Left lung (tissue), 10 donors: ENCODE data around the gene TTF2. TPM values are rescaled to one million over a fixed set of nuclear protein-coding genes. Genes with fewer than 3 reads are reported as not detected.

Experiments
- ATAC-seq: fragments of 200-7000 bp; cut with Tn5 transposase; one replicate; pipeline ENCODE4 v1.9.1; 2020; ENCODE audit warnings: moderate library complexity
- DNase-seq, 4 donors: peaks; one replicate each; pipeline ENCODE4 v3.0.0-alpha.2; 2013 to 2020
- H3K27ac ChIP-seq, 2 donors: fragments of 200-600 bp; sonication (generic) in 1 of 2; one replicate each; pipeline versions ENCODE4 v1.5.0 to v1.8.0; 2020 to 2021
- H3K27me3 ChIP-seq, 2 donors: fragments of 200-600 bp; sonication (generic) in 1 of 2; one replicate each; pipeline versions ENCODE4 v1.5.0 to v1.8.0; 2020 to 2021
- H3K36me3 ChIP-seq, 2 donors: fragments of 200-600 bp; sonication (generic) in 1 of 2; one replicate each; pipeline versions ENCODE4 v1.5.0 to v1.8.0; 2020 to 2021
- H3K4me1 ChIP-seq, 2 donors: fragments of 200-600 bp; one replicate each; pipeline ENCODE4 v1.8.0; 2021
- H3K4me3 ChIP-seq, 2 donors: fragments of 200-600 bp; sonication (generic) in 1 of 2; one replicate each; pipeline versions ENCODE4 v1.5.0 to v1.8.0; 2020 to 2021; ENCODE audit warnings: mild to moderate bottlenecking in 1 of 2
- H3K9me3 ChIP-seq, 2 donors: fragments of 200-600 bp; sonication (generic) in 1 of 2; one replicate each; pipeline versions ENCODE4 v1.5.0 to v1.8.0; 2020 to 2021
- intact Hi-C, 2 donors: fragments of 100-400 bp; cut with DNase I; formaldehyde crosslinking; loops; one replicate each; pipeline versions ENCODE4 v1.11.2 to v1.14.2; 2022
- polyA plus RNA-seq, 6 donors: library from polyadenylated mRNA; unstranded; fragments of 120-200 nt; gene quantifications; one replicate each; pipeline ENCODE4 v1.2.1, GENCODE V29; 2013; ENCODE audit not compliant: insufficient read length in 6 of 6
- total RNA-seq, 2 donors: library from RNA; stranded (reverse); fragmentation: NEBNext Ultra II Directional; extraction: Animal tissue kit (Norgen Biotek cat#: 25700); gene quantifications; one replicate each; pipeline ENCODE4 v1.2.1, GENCODE V29; 2021
- TF ChIP-seq, protein P1 (sequence below), 2 donors: fragments of 200-600 bp; sonication (generic) in 1 of 2; IDR thresholded peaks; one replicate each; pipeline versions ENCODE4 v1.5.0 to v1.8.0; 2021; ENCODE audit warnings: antibody characterized with exemption in 2 of 2
- donor health status: DM: no; HTN: yes; CAD: no.
- donor health status: DM: no; HTN: no; CAD: no.

TTF2 gene
- total and polyA plus RNA-seq, 8 donors = 21.0 to 30.7 (median 25.1) TPM

DNA sequence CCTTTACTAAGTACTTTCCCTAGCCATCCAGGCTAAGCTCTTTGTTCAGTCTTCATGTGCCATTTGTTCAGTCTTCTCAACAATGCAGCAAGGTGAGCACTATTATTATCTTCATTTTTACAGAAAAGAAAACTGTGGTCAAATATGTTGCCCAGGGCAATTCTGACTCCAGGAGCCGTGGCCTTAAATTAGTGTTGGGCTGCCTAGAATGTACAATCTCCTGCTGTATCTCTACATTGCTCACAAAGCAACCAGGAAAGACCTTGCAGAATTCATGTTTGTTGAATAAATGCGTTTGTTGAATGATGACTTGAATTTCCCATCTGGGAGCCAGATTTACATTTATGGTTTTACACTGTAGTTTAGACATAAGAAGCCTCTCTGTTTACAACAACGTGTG lies 44.4 kb upstream of the TTF2 start:
- no peaks in the 10 kb centered on the region for H3K4me1 ChIP-seq
- H3K9me3 ChIP-seq = no peaks in the 10 kb centered on the region
- H3K27me3 ChIP-seq = no peaks in the 10 kb centered on the region
- no peaks in the 10 kb centered on the region for H3K36me3 ChIP-seq
- intact Hi-C loops = no loop called here
- H3K4me3 ChIP-seq = no peak overlapping the region
- no peak for DNase-seq
- TF ChIP-seq, protein P1, sequence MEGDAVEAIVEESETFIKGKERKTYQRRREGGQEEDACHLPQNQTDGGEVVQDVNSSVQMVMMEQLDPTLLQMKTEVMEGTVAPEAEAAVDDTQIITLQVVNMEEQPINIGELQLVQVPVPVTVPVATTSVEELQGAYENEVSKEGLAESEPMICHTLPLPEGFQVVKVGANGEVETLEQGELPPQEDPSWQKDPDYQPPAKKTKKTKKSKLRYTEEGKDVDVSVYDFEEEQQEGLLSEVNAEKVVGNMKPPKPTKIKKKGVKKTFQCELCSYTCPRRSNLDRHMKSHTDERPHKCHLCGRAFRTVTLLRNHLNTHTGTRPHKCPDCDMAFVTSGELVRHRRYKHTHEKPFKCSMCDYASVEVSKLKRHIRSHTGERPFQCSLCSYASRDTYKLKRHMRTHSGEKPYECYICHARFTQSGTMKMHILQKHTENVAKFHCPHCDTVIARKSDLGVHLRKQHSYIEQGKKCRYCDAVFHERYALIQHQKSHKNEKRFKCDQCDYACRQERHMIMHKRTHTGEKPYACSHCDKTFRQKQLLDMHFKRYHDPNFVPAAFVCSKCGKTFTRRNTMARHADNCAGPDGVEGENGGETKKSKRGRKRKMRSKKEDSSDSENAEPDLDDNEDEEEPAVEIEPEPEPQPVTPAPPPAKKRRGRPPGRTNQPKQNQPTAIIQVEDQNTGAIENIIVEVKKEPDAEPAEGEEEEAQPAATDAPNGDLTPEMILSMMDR (IDR thresholded peaks at IDR 0.05) = no peak
- H3K27ac ChIP-seq = no peak overlapping the region
- no peak for ATAC-seq

DNA sequence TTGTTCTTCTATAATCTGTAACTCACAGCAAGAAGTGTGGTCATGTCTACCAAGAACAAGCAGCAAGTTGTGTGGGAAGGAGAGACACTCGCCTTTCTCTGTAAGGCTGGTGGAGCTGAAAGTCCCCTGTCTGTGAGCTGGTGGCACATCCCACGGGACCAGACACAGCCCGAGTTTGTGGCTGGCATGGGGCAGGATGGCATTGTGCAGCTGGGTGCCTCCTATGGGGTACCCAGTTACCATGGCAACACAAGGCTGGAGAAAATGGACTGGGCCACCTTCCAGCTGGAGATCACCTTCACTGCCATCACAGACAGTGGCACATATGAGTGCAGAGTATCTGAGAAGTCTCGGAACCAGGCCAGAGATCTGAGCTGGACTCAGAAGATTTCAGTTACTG lies 43.1 kb upstream of the TTF2 start:
- no peak overlapping the region for H3K27ac ChIP-seq
- TF ChIP-seq, protein P1 (IDR thresholded peaks at IDR 0.05) = no peak
- ATAC-seq = no peak

DNA sequence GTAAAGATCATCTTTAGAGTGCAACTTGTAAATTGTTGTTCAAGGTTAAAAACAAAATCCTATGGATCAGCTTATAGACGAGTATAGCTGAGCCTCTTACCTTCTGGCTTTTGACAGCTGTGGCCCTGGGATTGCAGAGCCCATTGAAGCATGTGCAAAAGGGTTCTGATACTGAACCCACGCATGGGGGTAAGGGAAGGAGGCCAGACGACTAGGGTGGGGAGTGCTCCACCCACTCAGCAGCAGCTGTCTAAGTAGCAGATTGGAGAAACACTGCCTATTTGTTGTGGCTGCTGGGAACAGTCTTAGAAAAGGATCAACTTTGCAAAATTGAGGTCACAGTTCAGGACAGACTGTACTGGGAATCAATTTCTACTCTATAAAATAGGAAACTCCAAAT lies 42.5 kb upstream of the TTF2 start:
- intact Hi-C loops = no loop called here
- Histone ChIP-seq H3K27me3 (no peaks in the 10 kb centered on the region), H3K4me1 (no peaks in the 10 kb centered on the region), H3K27ac (no peak overlapping the region), H3K36me3 (no peaks in the 10 kb centered on the region), H3K4me3 (no peak overlapping the region), H3K9me3 (no peaks in the 10 kb centered on the region)
- DNase-seq = no peak
- TF ChIP-seq, protein P1 (IDR thresholded peaks at IDR 0.05) = no peak
- ATAC-seq = peak; percentile 44

More for the DNA sequence above, 43.1 kb upstream of the TTF2 start:
- Histone ChIP-seq H3K27me3 (no peaks in the 10 kb centered on the region), H3K4me3 (no peak overlapping the region), H3K4me1 (no peaks in the 10 kb centered on the region), H3K36me3 (no peaks in the 10 kb centered on the region), H3K9me3 (no peaks in the 10 kb centered on the region)
- intact Hi-C loops = no loop called here
- DNase-seq = no peak

DNA sequence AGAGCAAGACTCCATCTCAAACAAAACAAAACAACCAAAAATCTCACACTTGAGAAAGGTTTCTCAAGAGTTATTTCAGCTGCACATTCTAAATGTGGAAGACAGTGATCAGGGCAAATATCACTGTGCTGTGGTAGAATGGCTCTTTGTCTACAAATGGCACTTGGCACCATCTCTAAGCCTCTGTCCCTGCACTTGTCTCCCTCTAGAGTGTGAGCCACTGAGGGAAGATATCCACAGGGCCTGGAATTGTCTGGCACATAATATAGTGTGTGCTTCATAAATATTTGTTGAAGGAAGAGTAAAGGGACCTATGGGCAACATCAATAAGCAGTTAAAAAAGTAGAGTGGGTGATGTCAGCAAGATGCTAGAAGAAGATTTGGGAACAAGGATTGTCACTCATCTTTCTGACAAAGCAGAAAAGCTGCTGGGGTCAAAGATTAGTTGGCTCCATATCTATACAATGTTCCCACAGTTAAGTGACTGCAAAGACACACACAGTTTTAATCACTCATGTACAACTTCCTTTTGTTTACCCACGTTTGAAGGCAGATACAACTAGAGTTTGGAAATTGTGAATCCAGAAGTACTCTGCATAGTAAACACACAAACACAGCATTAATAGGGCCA lies 39.5 kb upstream of the TTF2 start:
- Histone ChIP-seq H3K9me3 (no peaks in the 10 kb centered on the region), H3K27me3 (no peaks in the 10 kb centered on the region), H3K27ac (no peak overlapping the region), H3K36me3 (no peaks in the 10 kb centered on the region), H3K4me1 (no peaks in the 10 kb centered on the region), H3K4me3 (no peak overlapping the region)
- TF ChIP-seq, protein P1 (IDR thresholded peaks at IDR 0.05) = no peak
- ATAC-seq (no peak), DNase-seq (no peak)
- intact Hi-C loops = no loop called here

DNA sequence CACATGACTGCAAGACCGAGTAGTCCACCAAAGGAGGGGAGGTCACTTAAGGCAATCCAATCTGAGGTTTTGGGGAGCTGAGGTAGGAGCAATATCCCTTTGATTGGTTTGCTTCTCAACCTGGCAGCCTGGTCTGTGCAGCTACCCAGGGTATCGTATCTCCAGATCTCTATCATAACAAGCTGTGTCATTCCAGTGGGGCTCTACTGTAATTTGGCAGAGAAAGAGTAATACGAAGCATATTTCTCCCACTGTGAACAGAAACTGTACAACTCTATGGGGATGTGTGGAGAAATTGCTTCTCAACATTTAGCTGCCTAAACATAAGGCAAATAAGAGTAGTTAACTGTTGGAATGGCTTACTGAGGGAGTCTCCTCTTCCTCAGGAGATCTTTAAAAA lies 38.0 kb upstream of the TTF2 start:
- H3K27ac ChIP-seq = no peak overlapping the region
- no peak overlapping the region for H3K4me3 ChIP-seq
- H3K27me3 ChIP-seq = no peaks in the 10 kb centered on the region
- TF ChIP-seq, protein P1 (IDR thresholded peaks at IDR 0.05) = no peak
- intact Hi-C loops = no loop called here
- no peak for DNase-seq
- no peaks in the 10 kb centered on the region for H3K9me3 ChIP-seq
- H3K36me3 ChIP-seq = no peaks in the 10 kb centered on the region
- no peak for ATAC-seq
- no peaks in the 10 kb centered on the region for H3K4me1 ChIP-seq
